ENCODE results near the gene TPP2.

TPP2 gene

GRCh38 chr13:102597029-102597961 is 509 bp downstream of the TPP2 start:
- DNase-seq: peak; percentile 30

- DNase-seq: no peak
These were observed 1.3 kb downstream of the TPP2 start for GRCh38 chr13:102598061-102598460.

- DNase-seq: peak; percentile 38
These were observed 2.7 kb downstream of the TPP2 start for GRCh38 chr13:102599426-102600012.

- DNase-seq: no peak
These were observed 9.9 kb downstream of the TPP2 start for GRCh38 chr13:102606537-102607309.

GRCh38 chr13:102608974-102609373 is 12.2 kb downstream of the TPP2 start:
- DNase-seq: no peak

- no peak for DNase-seq
These were observed 12.9 kb downstream of the TPP2 start for GRCh38 chr13:102609696-102610095.

- DNase-seq: no peak
These were observed 13.6 kb downstream of the TPP2 start for GRCh38 chr13:102610296-102610895.

- DNase-seq: no peak
These were observed 21.0 kb downstream of the TPP2 start for GRCh38 chr13:102617697-102618350.

GRCh38 chr13:102620516-102620915 is 23.7 kb downstream of the TPP2 start:
- DNase-seq: no peak

GRCh38 chr13:102626928-102627327 is 30.1 kb downstream of the TPP2 start:
- no peak for DNase-seq

- DNase-seq: no peak
These were observed 31.8 kb downstream of the TPP2 start for GRCh38 chr13:102628559-102628958.

- DNase-seq: no peak
These were observed 34.4 kb downstream of the TPP2 start for GRCh38 chr13:102631198-102631597.

GRCh38 chr13:102638741-102639140 is 42.0 kb downstream of the TPP2 start:
- no peak for DNase-seq

- no peak for DNase-seq
These were observed 45.2 kb downstream of the TPP2 start for GRCh38 chr13:102642029-102642428.

- DNase-seq: no peak
These were observed 45.7 kb downstream of the TPP2 start for GRCh38 chr13:102642475-102642874.

- DNase-seq: no peak
These were observed 46.9 kb downstream of the TPP2 start for GRCh38 chr13:102643656-102644055.

- no peak for DNase-seq
These were observed 48.9 kb downstream of the TPP2 start for GRCh38 chr13:102645701-102646100.

- DNase-seq: no peak
These were observed 51.3 kb downstream of the TPP2 start for GRCh38 chr13:102648046-102648445.

- no peak for DNase-seq
These were observed 53.7 kb downstream of the TPP2 start for GRCh38 chr13:102650444-102650843.

- no peak for DNase-seq
These were observed 54.6 kb downstream of the TPP2 start for GRCh38 chr13:102651392-102651791.

GRCh38 chr13:102651892-102652291 is 55.1 kb downstream of the TPP2 start:
- DNase-seq: no peak

GRCh38 chr13:102654756-102655155 is 58.0 kb downstream of the TPP2 start:
- DNase-seq: no peak

GRCh38 chr13:102657630-102658029 is 60.8 kb downstream of the TPP2 start:
- no peak for DNase-seq

Data from CD4-positive, alpha-beta T cell treated with Interleukin-17A for 4 hours (primary cell).